GM21619 (cell line): ENCODE data around the gene STX4.

ENCODE experiments used
- ATAC-seq: cut with Tn5 transposase; IDR thresholded peaks from one replicate; pipeline ENCODE4 v1.9.1; 2021; ENCODE audit not compliant: unreplicated experiment

STX4 gene

GRCh38 chr16:31083556-31083955 is 50.2 kb downstream of the STX4 start:
- no peak for ATAC-seq

GRCh38 chr16:31083981-31084380 is 50.6 kb downstream of the STX4 start:
- no peak for ATAC-seq

- no peak for ATAC-seq
Observed at GRCh38 chr16:31084584-31085302, 51.4 kb downstream of the STX4 start.

GRCh38 chr16:31085411-31085810 is 52.1 kb downstream of the STX4 start:
- no peak for ATAC-seq

GRCh38 chr16:31085873-31086628 is 52.7 kb downstream of the STX4 start:
- no peak for ATAC-seq

- no peak for ATAC-seq
Observed at GRCh38 chr16:31086629-31086906, 53.2 kb downstream of the STX4 start.

GRCh38 chr16:31087481-31087880 is 54.1 kb downstream of the STX4 start:
- no peak for ATAC-seq

- ATAC-seq = no peak
Observed at GRCh38 chr16:31087971-31088370, 54.6 kb downstream of the STX4 start.

- ATAC-seq = no peak
Observed at GRCh38 chr16:31088459-31089183, 55.3 kb downstream of the STX4 start, which contains the start of gene PRSS53. Gene PRSS53 (minus strand): TSS chr16:31088943. CDS start chr16:31088809, 134 bp downstream.

- no peak for ATAC-seq
Observed at GRCh38 chr16:31089199-31089598, 55.8 kb downstream of the STX4 start.
